K562 (cell line): ENCODE measurements around the gene LGI4. TPM values are rescaled to one million over a fixed set of nuclear protein-coding genes. Genes with fewer than 3 reads are reported as not detected.
A peak's percentile ranks its signal among the peaks of the same experiment; 100 is the strongest.

Experiments
- EP300 ChIP-seq: IDR thresholded peaks from 2 replicates; pipeline ENCODE4 v1.6.1; 2012; ENCODE audit warnings: low read length, improper control_type of control experiment
- FOXK1 ChIP-seq: sonication (generic); formaldehyde crosslinking; IDR thresholded peaks from 2 replicates; pipeline ENCODE4 v1.8.0; 2022; ENCODE audit warnings: missing genetic modification reagents, mild to moderate bottlenecking, borderline replicate concordance
- NRF1 ChIP-seq, 2 experiments: fragments of 450-650 bp; IDR thresholded peaks in 1 of 2; conservative IDR thresholded peaks in 1 of 2; 2 replicates each; pipeline ENCODE4 v1.6.1; 2014; ENCODE audit warnings: mild to moderate bottlenecking in 2 of 2
- POLR2AphosphoS2 ChIP-seq: IDR thresholded peaks from 2 replicates; pipeline ENCODE4 v1.6.1; 2012; ENCODE audit warnings: low read length, improper control_type of control experiment
- RCOR1 ChIP-seq, 2 experiments: IDR thresholded peaks; 2 replicates each; pipeline ENCODE4 v1.6.1; 2012; ENCODE audit warnings: low read depth in 2 of 2, low read length in 2 of 2, borderline replicate concordance in 1 of 2, improper control_type of control experiment in 1 of 2
- SP1 ChIP-seq: sonication (generic); formaldehyde crosslinking; IDR thresholded peaks from 2 replicates; pipeline ENCODE4 v1.8.1; 2022; ENCODE audit warnings: mild to moderate bottlenecking, missing genetic modification reagents
- TARDBP ChIP-seq: fragments of 450-650 bp; IDR thresholded peaks from 2 replicates; pipeline ENCODE4 v1.6.1; 2016
- TOE1 ChIP-seq, 2 experiments: fragments of 450-650 bp in 1 of 2; sonication (generic) in 1 of 2; formaldehyde crosslinking in 1 of 2; IDR thresholded peaks; 2 replicates each; pipeline versions ENCODE4 v1.7.1 to v1.8.0; 2016 to 2022; ENCODE audit warnings: borderline replicate concordance in 2 of 2, mild to moderate bottlenecking in 2 of 2, antibody characterized with exemption in 1 of 2, inconsistent platforms in 1 of 2, low read depth in 1 of 2, missing genetic modification reagents in 1 of 2, moderate library complexity in 1 of 2
- ZBTB40 ChIP-seq, 2 experiments: fragments of 450-650 bp in 1 of 2; sonication (generic) in 1 of 2; formaldehyde crosslinking in 1 of 2; IDR thresholded peaks; 2 replicates each; pipeline versions ENCODE4 v1.7.1 to v1.9.0; 2016 to 2022; ENCODE audit warnings: inconsistent platforms in 1 of 2, mild to moderate bottlenecking in 1 of 2, missing genetic modification reagents in 1 of 2
- ZNF263 ChIP-seq: sonication (generic); formaldehyde crosslinking; IDR thresholded peaks from 2 replicates; pipeline ENCODE4 v1.8.0; 2022; ENCODE audit warnings: mild to moderate bottlenecking, missing genetic modification reagents, borderline replicate concordance
- ZNF507 ChIP-seq: conservative IDR thresholded peaks from 2 replicates; pipeline ENCODE4 v1.6.1; 2017; ENCODE audit warnings: missing genetic modification characterization, missing compliant biosample characterization
- ZNF592 ChIP-seq: fragments of 450-650 bp; IDR thresholded peaks from 2 replicates; pipeline ENCODE4 v1.6.1; 2017; ENCODE audit warnings: antibody characterized with exemption, mild to moderate bottlenecking
- polyA plus RNA-seq, 8 experiments: library from polyadenylated mRNA; depleted of rRNA in 4 of 8; stranded (reverse) in 5 of 8; unstranded in 3 of 8; fragments of >200 nt; fragmentation: Nextera tagmentation in 2 of 8; fragmentation: Illumina TruSeq in 1 of 8; extraction: Ambion mirVana in 2 of 8; extraction: Trizol in 1 of 8; gene quantifications; 2 replicates each; pipeline versions ENCODE4 v1.2.1 to v1.2.3, GENCODE V29; 2011 to 2014; ENCODE audit warnings: inconsistent platforms in 1 of 8, missing spikeins in 1 of 8
- total RNA-seq, 7 experiments: library from RNA; depleted of rRNA in 6 of 7; stranded (reverse); fragments of >200 nt in 6 of 7; fragmentation: Illumina TruSeq in 2 of 7; extraction: Trizol in 2 of 7; gene quantifications; 2 replicates each; pipeline versions ENCODE4 v1.2.1 to v1.2.3, GENCODE V29; 2011 to 2021; ENCODE audit warnings: low replicate concordance in 1 of 7

LGI4 gene
- total and polyA plus RNA-seq, 9 of the 15 experiments (the other 6 are each of a cell fraction or from before 2014, with no cell fraction given) = 0.14 to 0.30 (median 0.24) TPM; not detected in 4

DNA sequence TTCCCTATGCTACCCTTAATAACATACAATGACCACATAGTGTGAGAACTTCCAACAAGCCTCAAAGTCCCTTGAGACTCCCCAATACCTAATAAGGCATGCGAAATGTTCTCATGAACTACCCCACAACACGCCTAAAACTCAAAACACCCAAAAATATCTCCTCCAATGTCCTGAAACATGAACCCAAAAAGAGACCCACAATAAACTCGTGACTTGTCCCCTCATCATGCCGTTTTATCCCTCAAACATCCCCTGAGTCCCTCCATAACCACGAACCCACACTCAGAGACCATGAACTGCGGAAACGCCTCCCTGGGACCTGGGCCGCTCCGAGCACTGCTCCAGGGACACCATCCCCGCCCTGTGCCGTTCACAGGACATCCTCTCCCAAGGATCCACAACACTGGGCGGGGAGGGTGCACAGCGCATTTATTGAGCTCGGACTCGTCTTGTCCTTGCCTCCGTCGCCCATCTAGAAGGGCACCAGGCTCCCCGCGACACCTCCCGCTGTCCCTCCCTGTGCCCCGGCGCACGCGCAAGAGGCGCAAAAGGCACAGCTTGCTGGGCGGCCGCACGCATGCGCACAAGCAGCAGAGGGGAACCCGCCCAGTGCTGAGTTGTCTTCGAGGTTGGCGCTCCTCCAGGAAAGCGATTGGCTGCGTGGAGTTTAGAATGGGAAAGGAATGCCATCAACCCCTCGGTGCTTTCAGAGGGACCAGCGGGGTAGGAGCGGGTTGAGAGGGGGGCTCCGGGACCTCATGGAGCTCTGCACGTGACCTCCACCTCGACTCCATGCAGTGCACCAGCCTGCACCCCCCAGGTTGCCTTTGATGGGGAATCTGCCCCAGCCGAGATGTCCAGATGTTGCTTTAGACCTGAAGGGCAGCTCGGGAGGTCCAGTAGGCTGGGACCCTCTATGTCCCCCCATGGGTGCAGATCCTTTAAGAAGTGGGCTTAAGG lies 10.5 kb downstream of the LGI4 start (continued):
- TF ChIP-seq TOE1 (IDR thresholded peaks at IDR 0.05; ENCODE audit: borderline replicate concordance) = peak; percentile 35; the same call in 1 of the 2 replicates
- no peak for TF ChIP-seq TOE1 (CRISPR knock-in tag; IDR thresholded peaks at IDR 0.05; ENCODE audit: borderline replicate concordance, low read depth)
- peak; percentile 100 for TF ChIP-seq NRF1 (conservative IDR thresholded peaks at IDR 0.05 in 1 of 2, IDR thresholded peaks at IDR 0.05 in 1 of 2)
- no peak for TF ChIP-seq ZNF507
- peak; percentile 69 for TF ChIP-seq SP1 (CRISPR knock-in tag)
- peak; percentile 36; the same call in 1 of the 2 replicates for TF ChIP-seq ZBTB40 (IDR thresholded peaks at IDR 0.05)
- no peak for TF ChIP-seq ZBTB40 (CRISPR knock-in tag; IDR thresholded peaks at IDR 0.05)
- 0 out of 4 replicates have a peak, but pooled peaks of 1 of the 2 experiments have one; percentile 4 for TF ChIP-seq RCOR1 (IDR thresholded peaks at IDR 0.05; ENCODE audit: borderline replicate concordance in 1 of 2, low read depth in 2 of 2, low read length in 2 of 2)
- TF ChIP-seq TARDBP = no peak
- no peak for TF ChIP-seq FOXK1 (CRISPR knock-in tag)
- TF ChIP-seq POLR2AphosphoS2 = peak; percentile 53; the same call in 1 of the 2 replicates
- TF ChIP-seq ZNF592 = peak; percentile 63; the same call in 1 of the 2 replicates
- no peak for TF ChIP-seq EP300
- no peak for TF ChIP-seq ZNF263 (CRISPR knock-in tag)
